KOPT-K1 (cell line): ENCODE data around the gene LRRN3.

Experiments
- H3K27ac ChIP-seq: fragments of 200-600 bp; sonication (generic); 2 replicates; pipeline ENCODE4 v1.5.1; 2016; ENCODE audit warnings: antibody characterized with exemption, mild to moderate bottlenecking, low read depth, low read length; ENCODE audit not compliant: poor library complexity, severe bottlenecking
- H3K36me3 ChIP-seq: fragments of 200-600 bp; sonication (generic); 2 replicates; pipeline ENCODE4 v1.5.1; 2017; ENCODE audit warnings: antibody characterized with exemption, mild to moderate bottlenecking, low read length, moderate library complexity; ENCODE audit not compliant: insufficient read depth
- H3K9me3 ChIP-seq: fragments of 200-600 bp; sonication (generic); 2 replicates; pipeline ENCODE4 v1.5.1; 2017; ENCODE audit warnings: antibody characterized with exemption, low read length, mild to moderate bottlenecking; ENCODE audit not compliant: insufficient read depth, poor library complexity, severe bottlenecking

Gene LRRN3

GRCh38 chr7:111147708-111148533 is 57.0 kb downstream of the LRRN3 start:
- Histone ChIP-seq H3K36me3 (no peaks in the 10 kb centered on the region), H3K9me3 (no peaks in the 10 kb centered on the region), H3K27ac (no peak overlapping the region)

GRCh38 chr7:111150709-111151108 is 59.8 kb downstream of the LRRN3 start:
- no peaks in the 10 kb centered on the region for H3K9me3 ChIP-seq
- H3K36me3 ChIP-seq: no peaks in the 10 kb centered on the region
- no peak overlapping the region for H3K27ac ChIP-seq

- no peaks in the 10 kb centered on the region for H3K36me3 ChIP-seq
- H3K27ac ChIP-seq: no peak overlapping the region
- H3K9me3 ChIP-seq: no peaks in the 10 kb centered on the region
Measured at GRCh38 chr7:111159426-111159825, 68.5 kb downstream of the LRRN3 start.

DNA sequence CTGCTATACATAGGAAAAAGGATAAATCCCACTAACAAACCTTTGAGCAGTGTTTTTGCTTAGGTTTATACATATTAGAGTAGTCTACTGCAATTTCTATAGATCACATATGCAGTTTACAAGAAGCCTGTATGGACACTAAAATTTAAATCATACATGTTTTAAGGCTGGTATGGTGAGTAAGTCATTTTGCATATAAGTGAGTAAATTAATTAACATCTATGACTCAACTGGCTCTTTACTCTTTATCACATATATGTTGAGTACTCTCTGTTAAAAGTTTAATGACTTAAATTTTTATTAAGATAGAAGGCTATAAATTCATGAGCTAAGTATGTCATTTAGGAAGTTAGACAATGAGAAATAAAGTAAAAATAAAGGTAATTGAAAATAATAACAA is 69.4 kb downstream of the LRRN3 start:
- Histone ChIP-seq H3K27ac (no peak overlapping the region), H3K36me3 (no peaks in the 10 kb centered on the region), H3K9me3 (no peaks in the 10 kb centered on the region)

DNA sequence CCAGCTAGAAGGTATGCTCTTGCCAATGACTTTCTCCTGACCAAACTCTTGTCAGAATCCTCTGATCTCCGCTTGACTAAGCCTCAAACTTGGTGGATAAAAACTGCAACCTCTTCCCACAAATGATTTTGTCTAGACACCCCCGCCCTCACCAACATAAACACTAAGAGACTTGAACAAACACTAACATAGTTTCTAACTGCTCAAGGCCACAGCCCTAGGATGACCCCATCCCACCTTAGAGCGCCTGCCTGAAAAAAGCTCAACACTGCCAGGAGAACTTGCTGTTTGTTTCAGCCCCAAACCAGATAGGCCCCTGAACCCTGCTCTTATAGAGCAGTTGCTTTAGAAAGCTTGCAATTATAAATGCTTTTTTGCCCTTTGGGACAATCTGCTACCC is 71.8 kb downstream of the LRRN3 start:
- Histone ChIP-seq H3K9me3 (no peaks in the 10 kb centered on the region), H3K36me3 (no peaks in the 10 kb centered on the region), H3K27ac (no peak overlapping the region)

- no peaks in the 10 kb centered on the region for H3K9me3 ChIP-seq
- H3K36me3 ChIP-seq: no peaks in the 10 kb centered on the region
- no peak overlapping the region for H3K27ac ChIP-seq
Measured at GRCh38 chr7:111164442-111164841, 73.5 kb downstream of the LRRN3 start.

DNA sequence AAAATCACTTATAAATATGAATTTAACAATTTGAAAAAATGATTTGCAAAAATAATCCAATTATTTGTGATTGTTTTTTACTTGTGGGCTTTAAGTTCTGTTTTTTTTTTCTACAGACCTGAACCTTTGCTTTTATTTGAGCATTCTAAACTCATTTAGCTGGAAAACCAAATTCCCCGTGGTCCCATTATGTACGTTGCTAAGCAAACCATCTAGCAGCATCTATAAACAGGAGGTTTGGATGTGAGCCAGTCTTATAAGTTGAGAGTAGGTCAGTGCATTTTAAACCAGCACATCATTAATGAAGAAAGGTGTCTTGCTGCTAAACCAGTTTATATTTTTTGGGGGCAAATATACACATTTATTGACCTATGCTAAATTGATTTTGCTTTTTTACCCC is 77.3 kb downstream of the LRRN3 start:
- Histone ChIP-seq H3K9me3 (no peaks in the 10 kb centered on the region), H3K27ac (no peak overlapping the region), H3K36me3 (no peaks in the 10 kb centered on the region)

DNA sequence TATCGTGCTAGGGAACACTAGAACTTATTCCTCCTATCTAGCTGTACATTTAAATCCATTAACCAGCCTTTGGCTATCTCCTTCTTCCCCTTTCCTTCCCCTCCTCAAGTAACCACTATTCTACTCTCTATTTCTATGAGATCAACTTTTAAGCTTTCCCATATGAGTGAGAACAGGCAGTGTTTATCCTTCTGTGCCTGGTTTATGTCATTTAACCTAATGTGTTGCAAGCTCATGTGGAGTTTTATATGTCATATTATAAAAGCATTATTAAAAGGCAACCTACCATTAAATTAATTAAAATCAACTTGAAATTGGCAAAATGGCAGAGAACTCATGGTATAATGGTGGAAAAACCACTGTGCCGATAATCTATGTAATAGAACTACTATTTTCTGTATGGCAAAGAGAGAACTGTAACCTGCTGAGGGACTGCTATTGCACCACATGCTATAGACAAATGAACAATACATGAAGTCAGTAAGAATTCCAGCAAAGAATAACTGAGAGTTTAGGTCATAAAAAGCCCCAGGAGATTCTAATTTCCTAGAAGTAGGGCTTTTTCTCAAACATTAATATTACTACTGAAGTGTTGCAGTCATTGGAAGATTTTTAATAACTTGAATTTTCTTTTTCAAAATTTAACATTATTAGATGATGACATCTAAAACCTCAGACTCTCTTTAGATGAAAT is 81.8 kb downstream of the LRRN3 start:
- H3K9me3 ChIP-seq: no peaks in the 10 kb centered on the region
- H3K27ac ChIP-seq: no peak overlapping the region
- H3K36me3 ChIP-seq: no peaks in the 10 kb centered on the region

- H3K27ac ChIP-seq: no peak overlapping the region
- no peaks in the 10 kb centered on the region for H3K9me3 ChIP-seq
- H3K36me3 ChIP-seq: no peaks in the 10 kb centered on the region
Measured at GRCh38 chr7:111173528-111173927, 82.6 kb downstream of the LRRN3 start.

- peaks cover 3% of the 10 kb centered on the region for H3K9me3 ChIP-seq
- H3K27ac ChIP-seq: no peak overlapping the region
- H3K36me3 ChIP-seq: no peaks in the 10 kb centered on the region
Measured at GRCh38 chr7:111173990-111174389, 83.1 kb downstream of the LRRN3 start.

GRCh38 chr7:111174510-111174909 is 83.6 kb downstream of the LRRN3 start:
- peaks cover 7% of the 10 kb centered on the region for H3K9me3 ChIP-seq
- H3K36me3 ChIP-seq: no peaks in the 10 kb centered on the region
- H3K27ac ChIP-seq: no peak overlapping the region
